Hepatocyte (in vitro differentiated cells): Measurements from ENCODE around the gene ANKS1B.

Experiments
- EZH2 ChIP-seq: fragments of 200-600 bp; sonication (generic); IDR thresholded peaks from 2 replicates; pipeline ENCODE4 v1.6.1; 2016; ENCODE audit warnings: antibody characterized with exemption, mild to moderate bottlenecking, borderline replicate concordance
- EZH2phosphoT487 ChIP-seq: fragments of 200-600 bp; sonication (generic); IDR thresholded peaks from one replicate; pipeline ENCODE4 v1.6.1; 2018; ENCODE audit warnings: antibody characterized with exemption, mild to moderate bottlenecking, low read depth, moderate library complexity; ENCODE audit not compliant: unreplicated experiment, severe bottlenecking
- TF ChIP-seq, protein P1 (sequence below): fragments of 200-600 bp; sonication (generic); IDR thresholded peaks from 2 replicates; pipeline ENCODE4 v1.5.1; 2016; ENCODE audit warnings: antibody characterized with exemption, mild to moderate bottlenecking; ENCODE audit not compliant: poor library complexity

- TF ChIP-seq, protein P1, sequence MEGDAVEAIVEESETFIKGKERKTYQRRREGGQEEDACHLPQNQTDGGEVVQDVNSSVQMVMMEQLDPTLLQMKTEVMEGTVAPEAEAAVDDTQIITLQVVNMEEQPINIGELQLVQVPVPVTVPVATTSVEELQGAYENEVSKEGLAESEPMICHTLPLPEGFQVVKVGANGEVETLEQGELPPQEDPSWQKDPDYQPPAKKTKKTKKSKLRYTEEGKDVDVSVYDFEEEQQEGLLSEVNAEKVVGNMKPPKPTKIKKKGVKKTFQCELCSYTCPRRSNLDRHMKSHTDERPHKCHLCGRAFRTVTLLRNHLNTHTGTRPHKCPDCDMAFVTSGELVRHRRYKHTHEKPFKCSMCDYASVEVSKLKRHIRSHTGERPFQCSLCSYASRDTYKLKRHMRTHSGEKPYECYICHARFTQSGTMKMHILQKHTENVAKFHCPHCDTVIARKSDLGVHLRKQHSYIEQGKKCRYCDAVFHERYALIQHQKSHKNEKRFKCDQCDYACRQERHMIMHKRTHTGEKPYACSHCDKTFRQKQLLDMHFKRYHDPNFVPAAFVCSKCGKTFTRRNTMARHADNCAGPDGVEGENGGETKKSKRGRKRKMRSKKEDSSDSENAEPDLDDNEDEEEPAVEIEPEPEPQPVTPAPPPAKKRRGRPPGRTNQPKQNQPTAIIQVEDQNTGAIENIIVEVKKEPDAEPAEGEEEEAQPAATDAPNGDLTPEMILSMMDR: no peak
- no peak for TF ChIP-seq EZH2
- no peak for TF ChIP-seq EZH2phosphoT487
These were observed 865.3 kb downstream of the ANKS1B start for GRCh38 chr12:99119449-99119848.
